Right ventricle myocardium superior (tissue), 1 donor: ENCODE measurements around the gene OGFOD3. TPM values are rescaled to one million over a fixed set of nuclear protein-coding genes. Genes with fewer than 3 reads are reported as not detected.

Experiments
- total RNA-seq: library from RNA; stranded (reverse); fragmentation: NEBNext Ultra II Directional; extraction: Animal tissue kit (Norgen Biotek cat#: 25700); gene quantifications from one replicate; pipeline ENCODE4 v1.2.1, GENCODE V29; 2021
- donor health status: DM: no; HTN: yes; CAD: no; lungs with severe emphysema.

Gene OGFOD3
- total RNA-seq, 1 donor from 2014 or later, result 29.9 TPM

Other genes with a start within 250 kb of the OGFOD3 start
- gene CCDC57, start 205.7 kb downstream of the OGFOD3 start, total RNA-seq, result 8.6 TPM
- 10.0 TPM for gene SLC16A3, start 189.5 kb downstream of the OGFOD3 start, total RNA-seq
- 54.4 TPM for gene CSNK1D, start 144.9 kb downstream of the OGFOD3 start, total RNA-seq
- 0.75 TPM for gene CD7, start 101.0 kb downstream of the OGFOD3 start, total RNA-seq
- 4.3 TPM for gene SECTM1, start 84.8 kb downstream of the OGFOD3 start, total RNA-seq
- gene TEX19, start 59.3 kb downstream of the OGFOD3 start, total RNA-seq, result not detected
- 0.81 TPM for gene UTS2R, start 46.8 kb downstream of the OGFOD3 start, total RNA-seq
- 14.8 TPM for gene HEXD, start 239 bp downstream of the OGFOD3 start, total RNA-seq
- 26.6 TPM for gene CYBC1, start 32.2 kb upstream of the OGFOD3 start, total RNA-seq
- 73.4 TPM for gene NARF, start 40.2 kb upstream of the OGFOD3 start, total RNA-seq
- 34.3 TPM for gene FOXK2, start 101.1 kb upstream of the OGFOD3 start, total RNA-seq
- 34.3 TPM for gene WDR45B, start 229.9 kb upstream of the OGFOD3 start, total RNA-seq